DOHH2 (cell line): ENCODE data around the gene CFAP97.
A peak's percentile ranks its signal among the peaks of the same experiment; 100 is the strongest.

ENCODE experiments used
- H3F3A ChIP-seq: fragments of 200-600 bp; sonication (generic), shearing (Covaris generic); 2 replicates; pipeline ENCODE4 v1.6.0; 2016; ENCODE audit warnings: antibody characterized with exemption, mild to moderate bottlenecking; ENCODE audit not compliant: control insufficient read depth, insufficient read depth
- H3K27ac ChIP-seq: fragments of 200-600 bp; sonication (generic); 2 replicates; pipeline ENCODE4 v1.5.1; 2014; ENCODE audit warnings: low read depth, mild to moderate bottlenecking, low read length, moderate library complexity
- H3K27me3 ChIP-seq: fragments of 200-600 bp; sonication (generic); 2 replicates; pipeline ENCODE4 v1.6.1; 2014; ENCODE audit warnings: mild to moderate bottlenecking, low read length, mixed read lengths; ENCODE audit not compliant: control insufficient read depth
- H3K36me3 ChIP-seq: fragments of 200-600 bp; sonication (generic); 2 replicates; pipeline ENCODE4 v1.6.1; 2014; ENCODE audit warnings: mild to moderate bottlenecking, low read length, moderate library complexity, mixed read lengths; ENCODE audit not compliant: control insufficient read depth
- H3K4me1 ChIP-seq: fragments of 200-600 bp; sonication (generic); 2 replicates; pipeline ENCODE4 v1.6.1; 2014; ENCODE audit warnings: mild to moderate bottlenecking, low read length, mixed read lengths; ENCODE audit not compliant: control insufficient read depth
- H3K4me2 ChIP-seq: fragments of 200-600 bp; sonication (generic); 2 replicates; pipeline ENCODE4 v1.6.0; 2014; ENCODE audit warnings: mild to moderate bottlenecking, low read length, moderate library complexity
- H3K4me3 ChIP-seq: fragments of 200-600 bp; sonication (generic); 2 replicates; pipeline ENCODE4 v1.5.1; 2014; ENCODE audit warnings: mild to moderate bottlenecking, low read length, mixed read lengths
- H3K79me2 ChIP-seq: fragments of 200-600 bp; sonication (generic); 2 replicates; pipeline ENCODE4 v1.6.1; 2014; ENCODE audit warnings: mild to moderate bottlenecking, low read length, mixed read lengths; ENCODE audit not compliant: control insufficient read depth
- H3K9me2 ChIP-seq: fragments of 200-600 bp; sonication (generic); replicated peaks from 2 replicates; pipeline ENCODE4 v1.6.1; 2014; ENCODE audit warnings: mild to moderate bottlenecking, low read length, mixed read lengths; ENCODE audit not compliant: control insufficient read depth
- H3K9me3 ChIP-seq: fragments of 200-600 bp; sonication (generic); 2 replicates; pipeline ENCODE4 v1.6.1; 2014; ENCODE audit warnings: antibody characterized with exemption, low read length, mixed read lengths; ENCODE audit not compliant: control insufficient read depth, insufficient read depth
- H4K20me1 ChIP-seq: fragments of 200-600 bp; sonication (generic); 2 replicates; pipeline ENCODE4 v1.6.0; 2014; ENCODE audit warnings: low read depth, mild to moderate bottlenecking, antibody characterized with exemption, low read length, moderate library complexity; ENCODE audit not compliant: control insufficient read depth, insufficient read depth
- CTCF ChIP-seq: fragments of 200-600 bp; sonication (generic); IDR thresholded peaks from one replicate; pipeline ENCODE4 v1.5.1; 2014; ENCODE audit warnings: antibody characterized with exemption, mild to moderate bottlenecking, low read depth, low read length; ENCODE audit not compliant: poor library complexity, severe bottlenecking
- EZH2phosphoT487 ChIP-seq: fragments of 200-600 bp; sonication (generic); IDR thresholded peaks from 2 replicates; pipeline ENCODE4 v1.6.1; 2017; ENCODE audit warnings: borderline replicate concordance, mild to moderate bottlenecking, antibody characterized with exemption, low read length, moderate library complexity, mixed read lengths

CFAP97 gene

GRCh38 chr4:185189606-185190305, 14.0 kb downstream of the CFAP97 start:
- no peak overlapping the region for H3K4me2 ChIP-seq
- H3K79me2 ChIP-seq: peaks cover 65% of the 10 kb centered on the region
- H3K27me3 ChIP-seq: no peaks in the 10 kb centered on the region
- H3F3A ChIP-seq: peaks cover 9% of the 10 kb centered on the region; the same call in 1 of the 2 replicates
- no peaks in the 10 kb centered on the region; the same call in 1 of the 2 replicates for H4K20me1 ChIP-seq
- no peak overlapping the region for H3K27ac ChIP-seq
- H3K4me1 ChIP-seq: peaks cover 22% of the 10 kb centered on the region
- TF ChIP-seq CTCF: no peak
- TF ChIP-seq EZH2phosphoT487: no peak
- H3K4me3 ChIP-seq: no peak overlapping the region
- H3K36me3 ChIP-seq: peaks cover 36% of the 10 kb centered on the region
- H3K9me3 ChIP-seq: no peaks in the 10 kb centered on the region
- no peaks in the 10 kb centered on the region for H3K9me2 ChIP-seq

GRCh38 chr4:185186769-185187168, 17.0 kb downstream of the CFAP97 start:
- Histone ChIP-seq H3K4me1 (peaks cover 19% of the 10 kb centered on the region), H3F3A (peaks cover 12% of the 10 kb centered on the region; the same call in 1 of the 2 replicates), H3K27me3 (no peaks in the 10 kb centered on the region), H3K4me3 (no peak overlapping the region), H3K27ac (no peak overlapping the region), H3K79me2 (peaks cover 72% of the 10 kb centered on the region), H3K4me2 (no peak overlapping the region), H3K9me3 (no peaks in the 10 kb centered on the region), H3K36me3 (peaks cover 44% of the 10 kb centered on the region), H3K9me2 (no peaks in the 10 kb centered on the region), H4K20me1 (peaks cover 8% of the 10 kb centered on the region; the same call in 1 of the 2 replicates)
- TF ChIP-seq EZH2phosphoT487: no peak
- TF ChIP-seq CTCF: no peak

GRCh38 chr4:185183622-185184281, 20.0 kb downstream of the CFAP97 start:
- H3K27ac ChIP-seq: no peak overlapping the region
- peaks cover 28% of the 10 kb centered on the region for H3K36me3 ChIP-seq
- 0 out of 2 replicates have a peak, but pooled peaks cover 6% of the 10 kb centered on the region for H3F3A ChIP-seq
- no peak overlapping the region for H3K4me3 ChIP-seq
- H3K9me3 ChIP-seq: no peaks in the 10 kb centered on the region
- no peak for TF ChIP-seq EZH2phosphoT487
- peak; percentile 84 for TF ChIP-seq CTCF
- no peaks in the 10 kb centered on the region for H3K27me3 ChIP-seq
- H3K4me2 ChIP-seq: no peak overlapping the region
- H3K9me2 ChIP-seq: no peaks in the 10 kb centered on the region
- peaks cover 14% of the 10 kb centered on the region for H3K4me1 ChIP-seq
- peaks cover 84% of the 10 kb centered on the region for H3K79me2 ChIP-seq
- peaks cover 11% of the 10 kb centered on the region; the same call in 1 of the 2 replicates for H4K20me1 ChIP-seq
